GM23338 (cell line): ENCODE measurements around the gene TIMM50. TPM values are rescaled to one million over a fixed set of nuclear protein-coding genes. Genes with fewer than 3 reads are reported as not detected.
A peak's percentile ranks its signal among the peaks of the same experiment; 100 is the strongest.

Experiments
- ATAC-seq: fragments of 200-7000 bp; cut with Tn5 transposase; 3 replicates; pipeline ENCODE4 v1.9.1; 2020
- DNase-seq: peaks from one replicate; pipeline ENCODE4 v3.0.0-alpha.2; 2015; ENCODE audit warnings: low spot score
- H2AFZ ChIP-seq: fragments of 200-600 bp; sonication (generic); 2 replicates; pipeline ENCODE4 v1.8.0; 2016; ENCODE audit warnings: antibody characterized with exemption, mild to moderate bottlenecking, moderate library complexity
- H3F3A ChIP-seq: fragments of 200-600 bp; sonication (generic); replicated peaks from 2 replicates; pipeline ENCODE4 v1.8.0; 2017; ENCODE audit warnings: antibody characterized with exemption, mixed run types, low read depth
- H3K27ac ChIP-seq: fragments of 200-600 bp; sonication (generic); 2 replicates; pipeline ENCODE4 v1.6.1; 2016; ENCODE audit warnings: low read depth
- H3K27me3 ChIP-seq: fragments of 200-600 bp; sonication (generic); 2 replicates; pipeline ENCODE4 v1.8.0; 2016; ENCODE audit warnings: mild to moderate bottlenecking, mixed run types, moderate library complexity; ENCODE audit not compliant: insufficient read depth
- H3K36me3 ChIP-seq: fragments of 200-600 bp; sonication (generic); 2 replicates; pipeline ENCODE4 v1.8.0; 2016; ENCODE audit warnings: mild to moderate bottlenecking; ENCODE audit not compliant: insufficient read depth
- H3K4me1 ChIP-seq: fragments of 200-600 bp; sonication (generic); 2 replicates; pipeline ENCODE4 v1.8.0; 2016; ENCODE audit warnings: mild to moderate bottlenecking, moderate library complexity; ENCODE audit not compliant: insufficient read depth
- H3K4me2 ChIP-seq: fragments of 200-600 bp; sonication (generic); 2 replicates; pipeline ENCODE4 v1.7.1; 2017; ENCODE audit warnings: mixed run types
- H3K4me3 ChIP-seq: fragments of 200-600 bp; sonication (generic); 2 replicates; pipeline ENCODE4 v1.6.1; 2016; ENCODE audit warnings: mixed run types
- H3K79me2 ChIP-seq: fragments of 200-600 bp; sonication (generic); replicated peaks from 2 replicates; pipeline ENCODE4 v1.8.0; 2017; ENCODE audit warnings: mild to moderate bottlenecking; ENCODE audit not compliant: insufficient read depth
- H3K9me2 ChIP-seq: fragments of 200-600 bp; sonication (generic); 2 replicates; pipeline ENCODE4 v1.8.0; 2017; ENCODE audit not compliant: insufficient read depth
- H4K20me1 ChIP-seq: fragments of 200-600 bp; sonication (generic); replicated peaks from 2 replicates; pipeline ENCODE4 v1.8.0; 2017; ENCODE audit warnings: mild to moderate bottlenecking; ENCODE audit not compliant: insufficient read depth
- H3K27ac Mint-ChIP-seq: 2 replicates; pipeline ENCODE4 v1.8.0; 2020; ENCODE audit warnings: inconsistent platforms, mild to moderate bottlenecking, moderate library complexity, mixed read lengths
- H3K27me3 Mint-ChIP-seq: 3 replicates; pipeline ENCODE4 v1.8.0; 2022; ENCODE audit warnings: low read depth, mild to moderate bottlenecking, moderate library complexity, mixed read lengths, inconsistent platforms; ENCODE audit not compliant: insufficient read depth, poor library complexity
- H3K36me3 Mint-ChIP-seq: 3 replicates; pipeline ENCODE4 v1.8.0; 2021; ENCODE audit warnings: low read depth, mild to moderate bottlenecking, inconsistent platforms, moderate library complexity, mixed read lengths
- H3K4me1 Mint-ChIP-seq: 3 replicates; pipeline ENCODE4 v1.8.0; 2020; ENCODE audit warnings: mild to moderate bottlenecking, inconsistent platforms, mixed read lengths
- H3K4me3 Mint-ChIP-seq: 3 replicates; pipeline ENCODE4 v1.8.0; 2021; ENCODE audit warnings: moderate library complexity, mild to moderate bottlenecking, inconsistent platforms, mixed read lengths
- H3K9me3 Mint-ChIP-seq: 3 replicates; pipeline ENCODE4 v1.8.0; 2020; ENCODE audit warnings: moderate library complexity, mild to moderate bottlenecking, inconsistent platforms, mixed read lengths
- CREB1 ChIP-seq: fragments of 250-450 bp; sonication (Bioruptor Pico); IDR thresholded peaks from 2 replicates; pipeline ENCODE4 v1.5.0; 2020; ENCODE audit warnings: low read depth, mild to moderate bottlenecking, moderate library complexity
- EZH2 ChIP-seq: fragments of 200-600 bp; sonication (generic); IDR thresholded peaks from one replicate; pipeline ENCODE4 v1.8.0; 2017; ENCODE audit warnings: antibody characterized with exemption, mild to moderate bottlenecking, low read depth; ENCODE audit not compliant: unreplicated experiment
- EZH2phosphoT487 ChIP-seq: fragments of 200-600 bp; sonication (generic); IDR thresholded peaks from one replicate; pipeline ENCODE4 v1.8.1; 2018; ENCODE audit warnings: antibody characterized with exemption; ENCODE audit not compliant: unreplicated experiment
- JUNB ChIP-seq: IDR thresholded peaks from one replicate; pipeline ENCODE4 v1.6.1; 2016; ENCODE audit warnings: antibody characterized with exemption; ENCODE audit not compliant: unreplicated experiment
- POLR2AphosphoS5 ChIP-seq: IDR thresholded peaks from 2 replicates; pipeline ENCODE4 v1.6.1; 2016; ENCODE audit warnings: antibody characterized with exemption, low read depth
- REST ChIP-seq: IDR thresholded peaks from one replicate; pipeline ENCODE4 v1.6.1; 2018; ENCODE audit warnings: antibody characterized with exemption; ENCODE audit not compliant: unreplicated experiment
- ZNF114 ChIP-seq: fragments of 250-450 bp; sonication (Bioruptor Pico); IDR thresholded peaks from 2 replicates; pipeline ENCODE4 v1.5.0; 2020; ENCODE audit warnings: mild to moderate bottlenecking, moderate library complexity
- ZNF331 ChIP-seq: fragments of 250-450 bp; sonication (Bioruptor Pico); IDR thresholded peaks from 2 replicates; pipeline ENCODE4 v1.5.0; 2020; ENCODE audit warnings: low read depth, mild to moderate bottlenecking, moderate library complexity
- polyA plus RNA-seq: library from polyadenylated mRNA; unstranded; fragments of >200 nt; fragmentation: Nextera tagmentation; extraction: Ambion mirVana; gene quantifications from 2 replicates; pipeline ENCODE4 v1.2.1, GENCODE V29; 2016
- total RNA-seq: library from RNA; depleted of rRNA; stranded (reverse); fragments of >200 nt; shearing (Covaris generic); gene quantifications from 2 replicates; pipeline ENCODE4 v1.2.3, GENCODE V29; 2014
- TF ChIP-seq, protein P1 (sequence below), 2 experiments: fragments of 200-600 bp in 1 of 2; sonication (generic) in 1 of 2; conservative IDR thresholded peaks; 2 replicates each; pipeline versions ENCODE4 v1.5.1 to v1.6.1; 2016 to 2017; ENCODE audit warnings: antibody characterized with exemption in 2 of 2, low read depth in 2 of 2, mild to moderate bottlenecking in 2 of 2, moderate library complexity in 1 of 2
- TF ChIP-seq, protein P2 (sequence below): IDR thresholded peaks from 2 replicates; pipeline ENCODE4 v1.6.1; 2016; ENCODE audit warnings: antibody characterized with exemption

The TIMM50 gene
- total and polyA plus RNA-seq, 2 experiments from 2014 or later, result 119 to 139 TPM

- Mint-ChIP-seq H3K4me1 (peaks cover 6% of the 10 kb centered on the region), H3K36me3 (peaks cover 14% of the 10 kb centered on the region), H3K4me3 (peak overlapping the region; percentile 64), H3K27me3 (peaks cover 70% of the 10 kb centered on the region), H3K9me3 (peaks cover 24% of the 10 kb centered on the region), H3K27ac (no peak overlapping the region)
- H3K4me2 ChIP-seq, result peak overlapping the region; percentile 96
- TF ChIP-seq POLR2AphosphoS5 (peak; percentile 38; the same call in 1 of the 2 replicates), EZH2 (peak; percentile 42), JUNB (no peak)
- H3K79me2 ChIP-seq, result no peaks in the 10 kb centered on the region
- H3K27ac ChIP-seq, result no peak overlapping the region
- peak; percentile 81 for ATAC-seq
- 0 out of 2 replicates have a peak, but pooled peaks cover 7% of the 10 kb centered on the region for H3K9me2 ChIP-seq
- no peaks in the 10 kb centered on the region for H3K36me3 ChIP-seq
- H2AFZ ChIP-seq, result peak overlapping the region; percentile 97
- H3K4me1 ChIP-seq, result peaks cover 4% of the 10 kb centered on the region
- peak; percentile 90 for DNase-seq
- peaks cover 20% of the 10 kb centered on the region; the same call in 1 of the 2 replicates for H3F3A ChIP-seq
- peaks cover 77% of the 10 kb centered on the region for H3K27me3 ChIP-seq
- peak overlapping the region; percentile 79 for H3K4me3 ChIP-seq
- no peaks in the 10 kb centered on the region for H4K20me1 ChIP-seq
These were observed 26.5 kb downstream of the TIMM50 start for GRCh38 chr19:39506944-39507714.

DNA sequence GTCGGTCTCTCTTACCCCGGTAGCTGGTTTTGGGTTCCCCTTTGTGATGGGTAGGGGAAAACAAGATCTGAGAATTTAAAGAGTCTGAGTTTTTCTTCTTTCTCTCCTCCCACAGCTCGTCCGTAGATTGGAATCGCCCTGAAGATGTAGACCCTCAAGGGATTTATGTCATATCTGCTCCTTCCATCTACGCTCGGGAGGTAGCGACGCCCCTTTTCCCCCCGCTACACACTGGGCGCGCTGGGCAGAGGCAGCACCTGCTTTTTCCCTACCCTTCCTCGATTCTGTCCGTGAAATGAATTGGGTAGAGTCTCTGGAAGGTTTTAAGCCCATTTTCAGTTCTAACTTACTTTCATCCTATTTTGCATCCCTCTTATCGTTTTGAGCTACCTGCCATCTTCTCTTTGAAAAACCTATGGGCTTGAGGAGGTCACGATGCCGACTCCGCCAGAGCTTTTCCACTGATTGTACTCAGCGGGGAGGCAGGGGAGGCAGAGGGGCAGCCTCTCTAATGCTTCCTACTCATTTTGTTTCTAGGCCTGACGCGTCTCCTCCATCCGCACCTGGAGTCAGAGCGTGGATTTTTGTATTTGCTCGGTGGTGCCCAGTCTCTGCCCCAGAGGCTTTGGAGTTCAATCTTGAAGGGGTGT, 27.2 kb downstream of the TIMM50 start:
- H3K27ac Mint-ChIP-seq, result no peak overlapping the region
- H3K9me2 ChIP-seq, result 0 out of 2 replicates have a peak, but pooled peaks cover 4% of the 10 kb centered on the region

DNA sequence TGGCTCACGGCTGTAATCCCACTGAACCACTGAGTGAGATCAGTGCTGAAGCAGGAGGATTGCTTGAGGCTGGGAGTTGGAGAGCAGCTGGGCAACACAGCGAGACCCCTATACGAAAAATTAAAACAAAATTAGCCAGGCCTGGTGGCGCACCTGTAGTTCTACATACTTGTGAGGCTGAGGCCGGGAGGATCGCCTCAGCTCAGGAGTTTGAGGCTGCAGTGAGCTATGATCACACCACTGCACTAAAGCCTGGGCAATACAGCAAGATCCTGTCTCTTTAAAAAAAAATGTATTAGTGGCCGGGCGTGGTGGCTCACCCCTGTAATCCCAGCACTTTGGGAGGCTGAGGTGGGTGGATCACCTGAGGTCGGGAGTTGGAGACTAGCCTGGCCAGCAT, 28.0 kb downstream of the TIMM50 start:
- ATAC-seq (no peak), DNase-seq (no peak)
- Histone ChIP-seq H4K20me1 (no peaks in the 10 kb centered on the region), H3K27ac (no peak overlapping the region), H3K4me2 (no peak overlapping the region), H3K4me3 (peak overlapping the region; percentile 79; the same call in 1 of the 2 replicates), H3K27me3 (peaks cover 71% of the 10 kb centered on the region), H3F3A (peaks cover 20% of the 10 kb centered on the region; the same call in 1 of the 2 replicates), H2AFZ (no peak overlapping the region), H3K79me2 (no peaks in the 10 kb centered on the region), H3K4me1 (peaks cover 4% of the 10 kb centered on the region), H3K9me2 (no peaks in the 10 kb centered on the region), H3K36me3 (no peaks in the 10 kb centered on the region)
- Mint-ChIP-seq H3K36me3 (peaks cover 7% of the 10 kb centered on the region; the same call in 2 of the 3 replicates), H3K27ac (no peak overlapping the region), H3K9me3 (peaks cover 13% of the 10 kb centered on the region), H3K4me1 (peaks cover 6% of the 10 kb centered on the region), H3K4me3 (peak overlapping the region; percentile 64; the same call in 1 of the 3 replicates), H3K27me3 (peaks cover 65% of the 10 kb centered on the region)
- no peak for TF ChIP-seq EZH2
- TF ChIP-seq, protein P1, sequence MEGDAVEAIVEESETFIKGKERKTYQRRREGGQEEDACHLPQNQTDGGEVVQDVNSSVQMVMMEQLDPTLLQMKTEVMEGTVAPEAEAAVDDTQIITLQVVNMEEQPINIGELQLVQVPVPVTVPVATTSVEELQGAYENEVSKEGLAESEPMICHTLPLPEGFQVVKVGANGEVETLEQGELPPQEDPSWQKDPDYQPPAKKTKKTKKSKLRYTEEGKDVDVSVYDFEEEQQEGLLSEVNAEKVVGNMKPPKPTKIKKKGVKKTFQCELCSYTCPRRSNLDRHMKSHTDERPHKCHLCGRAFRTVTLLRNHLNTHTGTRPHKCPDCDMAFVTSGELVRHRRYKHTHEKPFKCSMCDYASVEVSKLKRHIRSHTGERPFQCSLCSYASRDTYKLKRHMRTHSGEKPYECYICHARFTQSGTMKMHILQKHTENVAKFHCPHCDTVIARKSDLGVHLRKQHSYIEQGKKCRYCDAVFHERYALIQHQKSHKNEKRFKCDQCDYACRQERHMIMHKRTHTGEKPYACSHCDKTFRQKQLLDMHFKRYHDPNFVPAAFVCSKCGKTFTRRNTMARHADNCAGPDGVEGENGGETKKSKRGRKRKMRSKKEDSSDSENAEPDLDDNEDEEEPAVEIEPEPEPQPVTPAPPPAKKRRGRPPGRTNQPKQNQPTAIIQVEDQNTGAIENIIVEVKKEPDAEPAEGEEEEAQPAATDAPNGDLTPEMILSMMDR (conservative IDR thresholded peaks at IDR 0.05; ENCODE audit: low read depth in 2 of 2), result no peak
- TF ChIP-seq CREB1 (CRISPR knock-in tag), result no peak
- no peak for TF ChIP-seq REST
- no peak for TF ChIP-seq EZH2phosphoT487
- no peak for TF ChIP-seq POLR2AphosphoS5
- no peak for TF ChIP-seq ZNF331
- TF ChIP-seq, protein P2, sequence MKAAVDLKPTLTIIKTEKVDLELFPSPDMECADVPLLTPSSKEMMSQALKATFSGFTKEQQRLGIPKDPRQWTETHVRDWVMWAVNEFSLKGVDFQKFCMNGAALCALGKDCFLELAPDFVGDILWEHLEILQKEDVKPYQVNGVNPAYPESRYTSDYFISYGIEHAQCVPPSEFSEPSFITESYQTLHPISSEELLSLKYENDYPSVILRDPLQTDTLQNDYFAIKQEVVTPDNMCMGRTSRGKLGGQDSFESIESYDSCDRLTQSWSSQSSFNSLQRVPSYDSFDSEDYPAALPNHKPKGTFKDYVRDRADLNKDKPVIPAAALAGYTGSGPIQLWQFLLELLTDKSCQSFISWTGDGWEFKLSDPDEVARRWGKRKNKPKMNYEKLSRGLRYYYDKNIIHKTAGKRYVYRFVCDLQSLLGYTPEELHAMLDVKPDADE, result no peak
- TF ChIP-seq ZNF114 (CRISPR knock-in tag), result no peak
- no peak for TF ChIP-seq JUNB

More for the DNA sequence above, 27.2 kb downstream of the TIMM50 start:
- no peaks in the 10 kb centered on the region for H3K79me2 ChIP-seq
- no peak overlapping the region for H3K27ac ChIP-seq
- H3K4me2 ChIP-seq, result peak overlapping the region; percentile 96
- peaks cover 21% of the 10 kb centered on the region for H3K9me3 Mint-ChIP-seq
- H4K20me1 ChIP-seq, result no peaks in the 10 kb centered on the region
- TF ChIP-seq EZH2 (peak; percentile 32), EZH2phosphoT487 (no peak)
- peaks cover 72% of the 10 kb centered on the region for H3K27me3 ChIP-seq
- ATAC-seq (peak; percentile 4; the same call in 1 of the 3 replicates), DNase-seq (no peak)
- H3K4me3 Mint-ChIP-seq, result peak overlapping the region; percentile 64
- H3K4me3 ChIP-seq, result peak overlapping the region; percentile 79
- H3K36me3 Mint-ChIP-seq, result peaks cover 14% of the 10 kb centered on the region
- H3K27me3 Mint-ChIP-seq, result peaks cover 69% of the 10 kb centered on the region
- H3K4me1 ChIP-seq, result peaks cover 4% of the 10 kb centered on the region
- H2AFZ ChIP-seq, result peak overlapping the region; percentile 97
- H3K4me1 Mint-ChIP-seq, result peaks cover 6% of the 10 kb centered on the region
- peaks cover 20% of the 10 kb centered on the region; the same call in 1 of the 2 replicates for H3F3A ChIP-seq
- no peaks in the 10 kb centered on the region for H3K36me3 ChIP-seq
